Smooth muscle cell (in vitro differentiated cells): Measurements from ENCODE around the gene OGDHL. TPM values are rescaled to one million over a fixed set of nuclear protein-coding genes. Genes with fewer than 3 reads are reported as not detected.

Source experiments
- DNase-seq: peaks from one replicate; lab custom pipeline; 2025; ENCODE audit not compliant: unreplicated experiment; lab: John Stamatoyannopoulos, UW
- H2AFZ ChIP-seq: fragments of 200-600 bp; sonication (generic); 2 replicates; pipeline ENCODE4 v1.6.0; 2016; ENCODE audit warnings: antibody characterized with exemption, low read depth, mild to moderate bottlenecking
- H3F3A ChIP-seq: fragments of 200-600 bp; sonication (generic); 2 replicates; pipeline ENCODE4 v1.6.0; 2017; ENCODE audit warnings: antibody characterized with exemption, low read depth
- H3K27ac ChIP-seq: fragments of 200-600 bp; sonication (generic); 2 replicates; pipeline ENCODE4 v1.5.1; 2016; ENCODE audit warnings: low read depth, mild to moderate bottlenecking
- H3K27me3 ChIP-seq: fragments of 200-600 bp; sonication (generic); 2 replicates; pipeline ENCODE4 v1.6.1; 2016; ENCODE audit warnings: low read depth, mild to moderate bottlenecking
- H3K36me3 ChIP-seq: fragments of 200-600 bp; sonication (generic); 2 replicates; pipeline ENCODE4 v1.5.1; 2016; ENCODE audit warnings: low read depth
- H3K4me1 ChIP-seq: fragments of 200-600 bp; sonication (generic); 2 replicates; pipeline ENCODE4 v1.5.1; 2016; ENCODE audit warnings: low read depth
- H3K4me2 ChIP-seq: fragments of 200-600 bp; sonication (generic); 2 replicates; pipeline ENCODE4 v1.6.0; 2016; ENCODE audit warnings: mild to moderate bottlenecking
- H3K4me3 ChIP-seq: fragments of 200-600 bp; sonication (generic); 2 replicates; pipeline ENCODE4 v1.5.1; 2016; ENCODE audit warnings: mild to moderate bottlenecking
- H3K79me2 ChIP-seq: fragments of 200-600 bp; sonication (generic); 2 replicates; pipeline ENCODE4 v1.6.0; 2016; ENCODE audit warnings: low read depth, mild to moderate bottlenecking
- H3K9ac ChIP-seq: fragments of 200-600 bp; sonication (generic); 2 replicates; pipeline ENCODE4 v1.6.0; 2016; ENCODE audit warnings: low read depth
- H3K9me3 ChIP-seq: fragments of 200-600 bp; sonication (generic); replicated peaks from 2 replicates; pipeline ENCODE4 v1.5.1; 2016; ENCODE audit warnings: low read depth
- H4K20me1 ChIP-seq: fragments of 200-600 bp; sonication (generic); 2 replicates; pipeline ENCODE4 v1.6.0; 2016; ENCODE audit warnings: low read depth
- CTCF ChIP-seq: fragments of 200-600 bp; sonication (generic); IDR thresholded peaks from 2 replicates; pipeline ENCODE4 v1.5.1; 2017; ENCODE audit warnings: borderline replicate concordance, mild to moderate bottlenecking, antibody characterized with exemption; ENCODE audit not compliant: insufficient read depth, poor library complexity, severe bottlenecking
- WGBS: methylation state at CpG from one replicate; pipeline ENCODE4 v1.1.7; 2016; ENCODE audit warnings: low lambda C conversion rate; 5-methylcytosine and 5-hydroxymethylcytosine counted together
- polyA plus RNA-seq: library from polyadenylated mRNA; unstranded; fragments of >200 nt; fragmentation: Nextera tagmentation; extraction: Ambion mirVana; gene quantifications from 2 replicates; pipeline ENCODE4 v1.2.1, GENCODE V29; 2016
- total RNA-seq: library from RNA; depleted of rRNA; stranded (reverse); fragments of >200 nt; gene quantifications from 2 replicates; pipeline ENCODE4 v1.2.3, GENCODE V29; 2014

Gene OGDHL
- total and polyA plus RNA-seq, 2 experiments from 2014 or later = 1.3 to 1.7 TPM

GRCh38 chr10:49768731-49769130 is 6.6 kb upstream of the OGDHL start:
- H3K9me3 ChIP-seq = no peaks in the 10 kb centered on the region
- no peak overlapping the region for H3K9ac ChIP-seq
- H3K79me2 ChIP-seq = no peaks in the 10 kb centered on the region
- no peak overlapping the region for H3K4me2 ChIP-seq
- H3K36me3 ChIP-seq = no peaks in the 10 kb centered on the region
- no peak overlapping the region for H3K27ac ChIP-seq
- H4K20me1 ChIP-seq = no peaks in the 10 kb centered on the region
- no peak overlapping the region for H3K4me3 ChIP-seq
- H2AFZ ChIP-seq = no peak overlapping the region
- DNase-seq = no peak
- no peak for TF ChIP-seq CTCF
- 65% methylated on average over 42 of the region's 45 CpGs for WGBS
- no peaks in the 10 kb centered on the region for H3K4me1 ChIP-seq
- H3F3A ChIP-seq = no peaks in the 10 kb centered on the region
- peaks cover 17% of the 10 kb centered on the region for H3K27me3 ChIP-seq

- peaks cover 17% of the 10 kb centered on the region for H3K27me3 ChIP-seq
- no peak overlapping the region for H3K4me2 ChIP-seq
- no peaks in the 10 kb centered on the region for H3K4me1 ChIP-seq
- TF ChIP-seq CTCF = no peak
- H3K4me3 ChIP-seq = no peak overlapping the region
- WGBS = 70% methylated on average over 34 of the region's 38 CpGs
- no peak overlapping the region for H3K27ac ChIP-seq
- no peaks in the 10 kb centered on the region for H3K9me3 ChIP-seq
- H3K36me3 ChIP-seq = no peaks in the 10 kb centered on the region
- no peaks in the 10 kb centered on the region for H3F3A ChIP-seq
- no peaks in the 10 kb centered on the region for H3K79me2 ChIP-seq
- H3K9ac ChIP-seq = no peak overlapping the region
- no peak overlapping the region for H2AFZ ChIP-seq
- no peaks in the 10 kb centered on the region for H4K20me1 ChIP-seq
- DNase-seq = no peak
These were observed 6.2 kb upstream of the OGDHL start for GRCh38 chr10:49768329-49768728.

- H3F3A ChIP-seq = no peaks in the 10 kb centered on the region
- no peak overlapping the region for H2AFZ ChIP-seq
- DNase-seq = no peak
- 88% methylated on average over 7 of the region's 7 CpGs for WGBS
- no peaks in the 10 kb centered on the region for H4K20me1 ChIP-seq
- no peaks in the 10 kb centered on the region for H3K79me2 ChIP-seq
- H3K27ac ChIP-seq = no peak overlapping the region
- no peak overlapping the region for H3K9ac ChIP-seq
- no peaks in the 10 kb centered on the region for H3K9me3 ChIP-seq
- no peak overlapping the region for H3K4me3 ChIP-seq
- no peak overlapping the region for H3K4me2 ChIP-seq
- no peaks in the 10 kb centered on the region for H3K36me3 ChIP-seq
- H3K4me1 ChIP-seq = no peaks in the 10 kb centered on the region
- TF ChIP-seq CTCF = no peak
- H3K27me3 ChIP-seq = peaks cover 17% of the 10 kb centered on the region
These were observed 5.6 kb upstream of the OGDHL start for GRCh38 chr10:49767752-49768151.

- no peak for TF ChIP-seq CTCF
- 90% methylated on average over 2 of the region's 2 CpGs for WGBS
- Histone ChIP-seq H3K4me3 (no peak overlapping the region), H3K27ac (no peak overlapping the region), H2AFZ (no peak overlapping the region), H3K27me3 (peaks cover 17% of the 10 kb centered on the region), H3K4me2 (no peak overlapping the region), H3K4me1 (no peaks in the 10 kb centered on the region), H3K9me3 (no peaks in the 10 kb centered on the region), H4K20me1 (no peaks in the 10 kb centered on the region), H3K9ac (no peak overlapping the region), H3K36me3 (no peaks in the 10 kb centered on the region), H3F3A (no peaks in the 10 kb centered on the region), H3K79me2 (no peaks in the 10 kb centered on the region)
- no peak for DNase-seq
These were observed 4.4 kb upstream of the OGDHL start for GRCh38 chr10:49766484-49766883.
